Medulla oblongata (tissue), 1 donor: Measurements from ENCODE around the gene BCL2L11.
A peak's percentile ranks its signal among the peaks of the same experiment; 100 is the strongest.

Source experiments
- DNase-seq: peaks from one replicate; pipeline ENCODE4 v3.0.0-alpha.2; 2015; ENCODE audit errors: extremely low spot score

BCL2L11 gene

DNA sequence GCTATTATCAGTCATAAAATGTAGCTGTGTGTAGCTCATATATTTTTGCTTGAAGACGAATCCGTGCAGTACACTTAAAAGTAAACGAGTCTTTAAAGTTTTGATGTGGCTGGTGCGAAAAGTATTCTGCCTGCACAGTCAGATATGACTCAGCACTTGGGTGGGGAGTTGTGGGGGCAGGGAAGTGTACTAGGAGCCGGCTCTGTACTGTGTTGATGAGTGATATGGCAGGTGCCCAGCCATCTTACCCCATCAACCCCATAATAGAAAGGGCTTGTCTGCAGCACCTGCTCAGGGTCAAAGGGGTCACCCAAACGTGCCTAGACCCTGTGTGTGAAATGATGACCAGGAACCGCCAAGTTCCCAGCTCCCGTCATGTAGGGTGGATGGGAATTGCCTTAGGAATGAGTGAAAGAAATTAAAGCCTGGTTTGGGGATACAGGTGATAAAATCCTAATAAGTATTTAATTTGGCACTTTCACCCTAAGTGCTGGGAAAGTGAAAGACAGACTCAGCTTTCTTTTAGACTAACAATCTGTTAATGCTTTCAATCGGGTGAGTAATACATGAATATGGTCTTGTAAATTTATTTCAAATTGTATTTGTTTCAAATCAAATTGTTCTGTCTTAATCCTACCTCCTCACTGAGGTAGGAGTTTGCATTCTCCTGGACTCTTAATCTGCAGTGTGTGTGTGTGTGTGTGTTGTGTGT lies 48.0 kb downstream of the BCL2L11 start:
- DNase-seq, result no peak

DNA sequence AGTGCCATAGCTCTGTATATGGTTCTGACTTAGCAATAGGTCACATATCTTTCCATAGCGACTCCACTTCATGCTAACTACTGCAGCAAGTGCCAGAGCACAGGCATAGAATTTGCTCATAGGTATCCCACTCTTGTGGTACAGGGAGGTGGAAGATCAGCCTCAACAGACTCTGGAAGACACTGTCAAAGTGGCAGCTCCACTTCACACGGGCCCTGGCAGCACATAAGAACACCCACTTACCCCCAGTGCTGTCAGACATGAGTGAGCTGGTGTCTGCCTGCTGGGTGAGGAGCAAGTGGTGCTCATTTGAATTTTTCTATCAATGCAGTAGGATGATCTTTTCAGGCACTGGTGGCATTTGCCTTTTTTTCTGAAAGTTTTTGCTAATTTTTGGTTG lies 48.6 kb downstream of the BCL2L11 start:
- DNase-seq, result no peak

DNA sequence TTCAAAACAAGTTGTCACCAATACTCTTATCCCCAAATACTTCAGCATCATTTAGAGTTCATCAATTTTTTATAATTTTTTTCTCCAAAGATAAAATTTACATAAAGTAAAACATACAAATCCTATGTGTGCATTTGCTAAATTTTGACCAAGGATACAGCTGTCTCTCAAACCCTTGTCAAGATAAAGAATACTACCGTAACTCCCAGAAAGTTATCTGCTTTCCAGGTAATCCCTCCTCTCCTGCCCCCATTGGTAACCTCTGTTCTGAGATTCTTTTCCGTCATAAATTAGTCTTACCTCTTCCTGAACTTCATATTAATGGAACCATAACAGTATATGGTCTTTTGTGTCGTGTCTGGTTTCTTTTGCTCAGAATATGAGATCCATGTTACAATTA lies 49.2 kb downstream of the BCL2L11 start:
- no peak for DNase-seq

DNA sequence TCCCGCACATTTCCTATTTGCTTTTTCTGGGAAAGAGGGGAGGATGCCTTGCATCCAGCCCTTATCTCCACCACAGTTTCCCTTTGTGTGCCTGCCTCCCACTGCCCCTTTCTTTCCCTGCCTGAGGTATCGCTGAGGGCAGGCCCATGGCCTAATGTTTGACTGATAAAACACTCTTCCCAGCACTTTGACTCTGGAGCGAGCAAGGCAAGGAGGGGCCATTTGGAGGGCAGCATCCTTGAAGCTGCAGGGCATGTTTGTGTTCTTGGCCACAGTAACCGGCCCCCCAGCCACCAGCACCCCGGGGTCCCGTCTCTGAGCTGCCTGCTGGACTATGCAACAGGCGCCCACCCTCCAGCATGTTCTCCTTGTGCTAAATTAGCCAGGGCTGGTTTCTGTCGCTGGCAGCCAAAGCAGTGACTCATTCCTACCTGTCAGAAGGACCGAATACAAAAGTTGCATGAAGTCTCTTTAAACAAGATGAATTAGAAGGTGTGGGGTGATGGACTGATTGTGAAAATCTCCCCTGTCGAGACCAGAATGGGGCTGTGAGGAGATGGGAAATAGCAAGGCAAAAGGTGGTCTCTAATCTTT lies 50.7 kb downstream of the BCL2L11 start:
- no peak for DNase-seq

DNA sequence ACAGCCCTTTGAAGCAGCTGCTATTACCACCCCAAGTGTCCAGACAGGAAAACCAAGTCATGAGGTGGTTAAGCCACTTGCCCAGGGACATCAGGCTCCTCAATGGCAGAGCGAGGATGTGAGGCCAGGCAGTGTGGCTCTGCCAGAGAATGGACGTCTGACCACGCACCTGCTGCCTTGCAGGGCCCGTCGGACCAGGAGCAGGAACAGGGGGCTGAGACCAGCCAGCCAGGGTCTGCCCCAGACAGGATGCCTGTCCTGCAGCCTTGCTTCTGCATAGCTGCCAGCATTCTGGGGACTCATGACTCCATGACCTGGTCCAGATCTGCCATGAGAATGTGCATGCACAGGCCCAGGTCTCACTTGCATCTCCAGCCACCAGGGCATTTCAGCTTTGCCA lies 52.0 kb downstream of the BCL2L11 start:
- no peak for DNase-seq

DNA sequence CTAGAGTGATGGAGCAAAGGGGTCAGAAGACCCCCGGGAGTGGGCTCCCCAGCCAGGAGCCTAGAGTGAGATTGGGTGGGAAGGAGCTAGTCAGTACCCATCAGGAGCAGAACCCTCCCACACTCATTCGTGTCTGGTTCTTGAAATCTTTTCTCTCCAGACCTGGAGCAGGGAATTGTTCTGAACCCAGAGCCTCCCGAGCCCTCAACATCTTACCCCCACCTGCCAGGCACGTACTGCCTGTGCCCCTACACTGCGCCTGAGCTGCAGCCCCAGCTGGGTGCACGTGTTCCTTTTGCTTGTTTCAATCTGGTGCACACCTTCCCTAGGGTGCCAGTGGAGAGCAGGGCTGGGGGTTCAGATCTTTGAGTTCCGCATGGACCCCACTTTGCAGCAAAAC lies 52.6 kb downstream of the BCL2L11 start:
- DNase-seq, result no peak

DNA sequence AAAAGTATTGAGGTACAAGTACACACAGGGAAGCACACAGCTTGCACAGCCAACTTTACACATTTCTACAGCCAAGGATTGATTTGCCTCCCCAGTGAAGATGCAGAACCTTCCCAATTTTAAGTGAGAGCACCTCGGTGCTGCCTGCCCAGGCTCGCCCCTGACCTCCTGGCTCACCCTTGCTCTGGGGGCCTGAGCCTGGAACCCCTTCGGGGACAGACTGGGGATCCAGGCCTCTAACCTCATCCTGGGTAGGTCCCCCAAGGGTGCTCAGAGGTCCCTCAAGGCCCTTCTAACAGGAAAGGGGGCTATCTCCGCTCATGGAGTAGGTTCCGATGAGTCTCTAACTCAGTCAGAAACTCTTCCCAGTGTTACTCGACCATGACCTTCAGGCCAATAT lies 53.1 kb downstream of the BCL2L11 start:
- no peak for DNase-seq

DNA sequence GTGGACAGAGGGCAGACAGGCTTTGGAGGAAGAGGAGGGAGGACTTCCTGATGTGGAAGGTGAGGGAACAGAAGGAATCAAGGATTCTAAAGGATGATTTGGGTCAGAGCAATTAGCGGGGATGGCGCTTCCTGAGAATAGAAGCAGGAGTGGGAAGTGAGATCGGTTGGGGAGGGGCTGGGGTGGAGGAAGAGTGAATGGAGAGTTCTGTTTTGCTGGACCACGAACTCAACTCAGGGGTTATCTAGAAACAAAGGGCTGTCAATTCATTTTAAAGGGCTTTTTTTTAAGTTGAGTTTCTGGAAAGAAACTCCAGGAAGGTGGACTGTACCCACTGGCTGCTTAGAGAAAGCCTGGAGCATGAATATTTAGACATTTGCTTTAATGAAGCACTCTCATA lies 54.9 kb downstream of the BCL2L11 start:
- DNase-seq, result no peak

DNA sequence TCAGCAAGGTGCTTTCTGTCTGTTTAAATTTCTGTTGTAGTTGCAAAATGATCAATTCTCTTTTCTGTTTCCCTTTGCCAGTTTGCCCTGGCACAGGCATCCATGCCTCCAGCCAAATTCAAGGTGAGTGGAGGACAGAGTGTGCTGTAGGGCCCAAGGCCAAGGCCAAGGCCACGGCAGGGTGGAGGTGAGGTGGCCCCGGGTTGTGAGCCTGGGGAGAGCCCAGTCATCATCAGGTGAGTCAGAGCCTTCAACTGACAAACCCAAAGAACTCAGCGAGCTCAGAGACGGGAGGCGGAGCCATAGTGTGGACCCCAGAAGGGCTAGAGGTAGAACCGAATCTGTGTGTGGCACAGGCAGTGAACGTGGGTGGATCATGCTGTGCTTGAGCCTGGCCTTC lies 55.7 kb downstream of the BCL2L11 start:
- no peak for DNase-seq

DNA sequence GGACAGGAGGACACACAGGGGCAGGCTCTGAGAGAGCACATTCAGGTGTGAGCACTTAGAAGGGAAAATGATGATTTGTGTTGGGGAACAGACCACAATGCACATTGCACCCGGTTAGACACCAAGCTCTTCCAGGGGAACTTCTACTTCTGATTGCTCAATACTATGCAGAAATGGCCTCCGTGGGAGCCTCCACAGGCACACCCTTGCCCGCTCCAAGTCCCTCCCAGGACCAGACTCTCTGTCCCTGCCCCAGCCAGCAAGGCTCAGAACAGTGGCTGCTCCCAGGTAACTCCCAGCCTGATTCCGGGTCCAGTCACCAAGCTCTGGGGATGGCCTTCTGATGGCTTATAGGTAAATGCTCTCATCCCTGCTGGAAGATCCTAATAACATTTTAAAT lies 56.2 kb downstream of the BCL2L11 start:
- DNase-seq, result no peak

DNA sequence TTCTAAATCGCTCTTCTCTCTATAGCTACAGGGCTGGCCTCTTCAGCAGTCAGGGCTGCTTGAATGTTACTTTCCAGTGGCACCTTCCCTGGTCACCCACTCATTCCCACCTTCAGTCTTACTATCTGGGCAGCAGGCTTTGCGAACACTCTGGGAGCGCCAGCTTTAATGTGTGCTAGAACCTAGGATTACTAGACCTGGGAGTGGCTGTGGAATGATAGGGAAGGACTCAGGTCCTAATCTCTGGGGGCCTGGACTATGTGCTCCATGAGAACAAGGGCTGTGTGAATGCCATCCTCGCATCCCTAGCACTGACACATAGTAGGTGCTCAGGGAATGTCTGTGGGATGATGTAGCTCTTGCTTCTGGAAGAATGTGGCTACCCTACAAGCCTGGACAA lies 57.6 kb downstream of the BCL2L11 start:
- no peak for DNase-seq

DNA sequence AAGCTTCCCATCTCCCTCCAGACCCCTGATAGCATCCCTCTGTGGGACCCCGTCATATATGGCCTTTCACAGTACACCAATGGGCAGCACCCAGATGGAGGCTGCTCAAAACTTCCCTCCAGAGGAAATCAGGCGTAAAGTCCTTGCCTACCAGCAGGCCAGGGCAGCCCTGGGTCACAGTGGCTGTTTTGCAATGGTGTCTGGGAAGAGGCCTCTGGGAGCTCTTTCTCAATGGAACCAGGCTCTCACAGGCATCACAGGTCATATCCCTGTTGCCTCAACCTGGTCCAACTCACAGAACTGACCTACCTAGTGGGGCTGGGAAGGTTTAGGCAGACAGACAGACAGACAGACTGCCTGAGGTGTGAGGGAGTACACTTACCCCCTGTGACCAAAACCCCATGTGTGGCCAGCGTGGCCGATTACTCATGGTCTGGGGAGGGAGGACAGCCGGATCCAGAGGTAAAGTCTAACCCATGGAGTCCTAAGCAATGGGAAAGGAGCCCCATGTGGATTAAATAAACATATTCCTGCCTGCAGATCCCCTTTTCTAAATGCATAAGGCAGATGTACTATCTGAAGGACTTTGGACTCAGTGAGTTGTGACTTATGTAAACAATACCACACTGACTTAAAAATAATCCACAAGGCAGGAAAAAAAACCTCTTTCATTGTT lies 58.2 kb downstream of the BCL2L11 start:
- no peak for DNase-seq

DNA sequence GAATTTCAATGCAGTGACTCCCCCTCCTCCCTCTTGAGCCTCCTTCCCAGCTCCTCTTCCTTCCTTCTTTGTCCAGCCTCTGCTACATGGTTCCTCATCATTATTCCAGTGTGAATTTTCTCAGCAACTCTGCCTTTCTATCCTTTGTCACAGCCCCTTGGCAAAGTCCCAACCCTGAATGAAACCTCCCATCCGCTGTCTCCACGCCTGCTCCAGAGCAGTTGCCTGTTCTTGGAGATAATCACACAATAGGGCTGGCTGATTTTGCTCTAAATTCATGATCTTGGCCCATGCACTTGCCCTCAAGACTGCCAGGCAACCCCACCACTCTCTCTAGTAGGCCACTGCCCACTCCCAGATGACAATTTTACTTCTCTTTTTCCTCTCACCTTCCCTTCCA lies 61.4 kb downstream of the BCL2L11 start:
- DNase-seq, result no peak

DNA sequence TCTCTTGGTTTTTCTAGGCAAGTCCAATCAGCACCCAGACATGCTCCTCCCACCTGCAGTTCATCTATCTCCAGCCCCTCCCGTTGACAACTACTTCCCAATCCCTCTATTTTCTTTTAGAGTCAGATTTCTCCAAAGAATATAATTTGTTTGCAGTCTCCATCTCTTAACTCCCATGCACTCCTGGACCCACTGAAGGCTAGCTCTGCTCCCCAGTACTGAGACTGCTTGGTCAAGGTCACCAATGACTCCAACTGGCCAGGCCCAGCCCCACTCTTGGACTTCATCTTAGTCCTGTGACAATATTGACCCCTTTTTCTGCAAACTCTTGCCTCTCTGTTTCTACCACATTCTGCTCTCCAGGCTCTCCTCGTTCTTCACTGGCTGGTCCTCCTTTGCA lies 62.0 kb downstream of the BCL2L11 start:
- no peak for DNase-seq

DNA sequence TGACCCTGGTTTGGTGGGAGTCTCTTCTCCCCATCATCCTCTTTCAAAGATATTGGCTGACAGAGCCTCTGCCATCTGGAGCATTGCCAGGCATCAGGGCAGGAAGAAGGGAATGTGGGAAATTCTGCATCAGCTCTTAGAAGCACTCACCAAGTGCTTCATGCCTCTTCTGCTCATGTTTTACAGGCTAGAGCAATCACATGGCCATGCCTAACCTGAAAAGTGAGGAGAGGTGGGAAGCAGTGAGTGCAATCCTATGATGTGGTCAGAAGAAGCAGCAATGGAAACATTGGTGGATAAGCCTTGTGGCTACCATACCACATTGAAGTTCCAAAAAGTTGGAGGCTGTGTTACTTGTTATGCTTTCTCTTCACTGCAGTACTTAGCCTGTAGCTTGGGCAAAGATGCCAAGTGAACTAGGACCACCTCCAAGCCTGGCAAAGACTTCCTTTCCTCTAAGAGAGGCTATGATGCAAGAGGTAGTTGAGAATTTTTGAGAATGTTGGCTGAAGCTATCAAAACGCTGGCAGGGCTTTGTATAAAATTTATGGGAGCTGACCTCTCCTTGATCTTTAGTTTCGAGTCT lies 64.1 kb downstream of the BCL2L11 start:
- DNase-seq, result peak; percentile 53

DNA sequence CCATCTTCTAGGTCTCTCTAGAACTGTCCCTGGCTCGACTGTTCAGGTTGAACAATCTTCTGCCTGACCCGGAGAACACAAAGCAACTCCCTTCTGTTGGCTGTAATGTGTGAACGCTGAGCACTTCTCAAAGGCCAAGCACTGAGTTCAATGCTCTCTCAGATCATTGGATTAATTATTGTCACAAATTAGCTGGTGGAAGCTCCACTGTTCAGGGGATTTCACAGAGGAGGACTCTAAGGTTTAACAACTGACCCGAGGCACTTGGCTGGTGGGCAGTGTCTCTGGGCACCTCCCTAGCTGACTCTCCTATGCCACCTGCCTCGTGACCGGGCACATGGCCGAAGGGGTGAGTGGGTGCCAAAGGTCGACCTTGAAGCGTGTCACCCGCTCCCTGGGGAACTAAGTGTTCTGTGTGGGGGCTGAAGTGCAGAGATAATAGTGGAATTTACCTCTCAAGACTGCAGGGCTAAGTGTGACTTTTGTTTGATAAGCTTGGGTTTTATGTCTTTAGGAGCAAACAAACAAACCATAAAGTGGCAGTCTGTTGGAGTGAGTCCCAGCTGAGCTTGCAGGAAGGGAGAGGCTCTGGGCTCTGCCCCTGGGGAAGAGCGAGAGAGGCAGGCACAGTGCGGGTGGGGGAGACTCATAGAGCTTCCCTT lies 64.8 kb downstream of the BCL2L11 start:
- DNase-seq, result peak; percentile 9

DNA sequence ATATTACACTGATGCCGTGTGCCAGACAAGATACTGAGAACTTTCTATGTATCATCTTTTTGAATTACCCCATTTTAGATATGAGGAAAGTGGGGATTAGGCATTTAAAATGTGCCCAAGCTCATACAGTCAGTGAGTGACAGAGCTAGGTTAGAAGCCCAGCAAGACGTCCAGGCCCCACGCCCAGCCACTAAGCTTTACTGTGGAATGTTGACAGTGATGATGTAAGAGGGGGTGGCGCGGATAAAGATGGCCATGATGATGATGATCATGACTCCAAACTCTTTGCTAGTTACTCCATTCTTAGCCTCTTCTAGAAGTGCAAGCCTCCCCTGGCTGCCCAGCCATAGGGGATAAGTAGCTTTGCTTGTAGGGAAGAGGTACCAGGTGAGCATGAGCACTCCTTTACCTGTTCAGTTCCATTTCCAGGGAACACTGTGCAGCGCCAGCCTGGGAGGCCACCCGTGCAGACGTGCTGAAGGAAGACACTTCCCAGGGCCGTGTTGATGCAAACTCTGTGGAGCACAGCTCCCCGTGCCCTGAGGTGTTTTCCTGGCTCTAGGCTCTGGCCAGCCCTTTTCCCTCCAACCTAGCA lies 65.5 kb downstream of the BCL2L11 start:
- no peak for DNase-seq

DNA sequence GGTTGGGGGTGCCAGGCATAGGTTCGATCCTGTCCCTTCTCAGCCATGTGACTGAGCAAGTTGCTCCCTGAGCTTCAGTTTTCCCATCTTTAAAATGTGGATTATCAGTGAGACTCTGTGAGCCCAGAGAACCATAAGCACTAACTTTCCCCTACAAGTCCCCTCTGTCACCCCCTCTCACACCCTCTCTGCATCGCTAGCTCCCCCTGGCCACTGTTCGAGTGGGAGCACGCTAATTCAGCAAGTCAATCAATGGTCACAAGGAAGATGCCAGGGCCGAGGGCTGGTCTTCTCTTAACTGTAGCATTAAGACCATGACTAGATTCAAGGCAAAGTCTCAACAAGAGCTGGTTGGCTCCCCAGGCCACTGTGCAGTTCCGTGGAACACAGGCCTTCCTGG lies 66.2 kb downstream of the BCL2L11 start:
- DNase-seq, result no peak

DNA sequence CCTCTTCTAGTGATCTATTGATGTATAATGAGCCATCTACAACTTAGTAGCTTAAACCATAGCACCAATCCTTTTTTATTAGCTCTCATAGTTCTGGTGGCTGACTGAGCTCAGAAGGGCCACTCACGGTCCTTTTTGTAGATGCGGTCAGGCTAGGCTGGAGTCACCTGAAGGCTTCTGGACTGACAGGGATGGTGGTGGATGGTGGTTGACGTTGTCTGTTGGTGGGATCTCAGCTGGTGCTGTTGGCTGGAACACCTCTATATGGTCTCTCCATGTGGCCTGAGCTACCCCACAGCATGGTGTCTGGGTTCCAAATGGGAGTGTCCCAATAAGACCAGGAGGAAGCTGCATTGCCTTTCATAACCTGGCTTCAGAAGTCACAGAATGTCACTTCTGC lies 68.0 kb downstream of the BCL2L11 start:
- DNase-seq, result no peak

DNA sequence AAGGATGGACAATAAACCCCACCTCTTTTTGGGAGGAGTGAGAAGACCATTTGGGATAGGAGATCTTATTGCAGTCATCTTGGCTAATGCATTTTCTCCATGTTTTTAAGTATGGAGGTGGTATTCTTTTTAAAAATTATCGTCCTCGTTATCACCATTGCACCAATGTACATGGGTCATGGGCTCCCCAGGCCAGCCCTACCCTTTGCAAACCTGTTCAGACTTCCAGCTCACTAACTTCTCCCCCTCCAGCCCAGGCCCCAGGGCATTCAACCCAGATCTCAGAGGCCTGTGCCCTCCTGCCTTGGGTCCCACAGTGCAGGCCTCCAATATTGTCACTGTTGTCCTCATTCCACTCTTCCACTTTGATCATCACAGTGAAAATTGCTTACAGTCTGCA lies 68.4 kb downstream of the BCL2L11 start:
- no peak for DNase-seq

DNA sequence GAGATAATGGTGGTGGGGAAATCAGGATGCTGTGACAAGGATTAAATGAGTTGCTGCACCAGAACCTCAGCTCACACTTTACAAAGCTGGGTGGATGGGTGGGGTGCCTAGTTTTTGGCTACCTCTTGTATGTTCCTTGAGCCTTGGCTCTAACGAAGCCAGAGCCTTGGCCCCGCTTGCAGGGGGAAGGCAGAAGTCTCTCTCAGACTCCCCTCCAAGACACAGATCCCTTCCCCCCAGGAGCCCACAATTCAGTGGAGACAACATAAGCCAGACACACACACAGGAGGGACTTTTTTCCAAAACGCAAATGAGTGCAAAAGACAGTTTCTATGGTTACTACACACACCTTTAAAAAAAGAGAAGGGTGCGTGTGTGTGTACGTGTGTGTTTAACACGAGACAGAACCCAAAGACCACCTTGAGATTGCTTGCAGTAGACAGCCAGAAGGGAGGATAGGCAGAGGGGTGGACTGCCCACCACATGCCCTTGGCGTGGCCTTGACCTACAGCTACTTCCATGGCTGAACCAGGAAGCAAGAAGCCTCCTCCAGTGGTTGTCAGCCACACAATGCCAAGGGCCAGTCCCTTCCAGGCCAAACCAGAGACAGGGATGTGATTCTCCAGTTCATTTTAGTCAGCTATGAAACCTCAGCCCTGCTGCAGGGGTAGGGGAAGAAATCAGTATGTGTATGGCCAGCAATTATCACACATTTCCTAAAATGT lies 70.3 kb downstream of the BCL2L11 start:
- no peak for DNase-seq
